Effector CD8-positive, alpha-beta T cell (primary cell): ENCODE measurements around the gene DMRTB1.
"Not testable (repeated sequence)": the region's sequence is repeated elsewhere in the genome, so short reads cannot be mapped to it uniquely, and the experiment has no call there.

Experiments used
- DNase-seq: peaks from one replicate; lab custom pipeline; 2025; lab: John Stamatoyannopoulos, UW
- total RNA-seq, 4 experiments: gene quantifications; one replicate each; lab custom pipeline; 2026; lab: John Stamatoyannopoulos, UW

The DMRTB1 gene
- 0 to 0.09 (median 0) reads per million in 4 experiments for total RNA-seq

GRCh38 chr1:53459321-53460175 is at the start of gene DMRTB1:
Gene DMRTB1 (plus strand): TSS chr1:53459399. CDS start chr1:53459454, 55 bp downstream.
- no peak for DNase-seq

GRCh38 chr1:53409695-53410094 is 49.5 kb upstream of the DMRTB1 start:
- DNase-seq, result no peak

- no peak for DNase-seq
These were observed 49.1 kb upstream of the DMRTB1 start for GRCh38 chr1:53410100-53410541.

- no peak for DNase-seq
These were observed 48.5 kb upstream of the DMRTB1 start for GRCh38 chr1:53410701-53411100.

- no peak for DNase-seq
These were observed 47.6 kb upstream of the DMRTB1 start for GRCh38 chr1:53411541-53412152.

- no peak for DNase-seq
These were observed 46.7 kb upstream of the DMRTB1 start for GRCh38 chr1:53412285-53413174.

GRCh38 chr1:53413175-53414001 is 45.8 kb upstream of the DMRTB1 start:
- no peak for DNase-seq

- no peak for DNase-seq
These were observed 44.6 kb upstream of the DMRTB1 start for GRCh38 chr1:53414632-53415031.

GRCh38 chr1:53415432-53415831 is 43.8 kb upstream of the DMRTB1 start:
- DNase-seq, result no peak

- DNase-seq, result no peak
These were observed 42.9 kb upstream of the DMRTB1 start for GRCh38 chr1:53416269-53416813.

GRCh38 chr1:53417074-53417511 is 42.1 kb upstream of the DMRTB1 start:
- no peak for DNase-seq

- DNase-seq, result no peak
These were observed 40.2 kb upstream of the DMRTB1 start for GRCh38 chr1:53419034-53419433.

- DNase-seq, result no peak
These were observed 38.9 kb upstream of the DMRTB1 start for GRCh38 chr1:53420341-53420740.

GRCh38 chr1:53421208-53421607 is 38.0 kb upstream of the DMRTB1 start:
- no peak for DNase-seq

GRCh38 chr1:53430261-53430660 is 28.9 kb upstream of the DMRTB1 start:
- DNase-seq, result no peak

GRCh38 chr1:53430779-53431178 is 28.4 kb upstream of the DMRTB1 start:
- no peak for DNase-seq

- DNase-seq, result no peak
These were observed 28.0 kb upstream of the DMRTB1 start for GRCh38 chr1:53431244-53431643.

- no peak for DNase-seq
These were observed 27.2 kb upstream of the DMRTB1 start for GRCh38 chr1:53431805-53432565.

GRCh38 chr1:53432611-53433010 is 26.6 kb upstream of the DMRTB1 start:
- no peak for DNase-seq

- DNase-seq, result not testable (repeated sequence)
These were observed 24.7 kb upstream of the DMRTB1 start for GRCh38 chr1:53434405-53435007.
